ENCODE measurements around the gene CAP1.

DNA sequence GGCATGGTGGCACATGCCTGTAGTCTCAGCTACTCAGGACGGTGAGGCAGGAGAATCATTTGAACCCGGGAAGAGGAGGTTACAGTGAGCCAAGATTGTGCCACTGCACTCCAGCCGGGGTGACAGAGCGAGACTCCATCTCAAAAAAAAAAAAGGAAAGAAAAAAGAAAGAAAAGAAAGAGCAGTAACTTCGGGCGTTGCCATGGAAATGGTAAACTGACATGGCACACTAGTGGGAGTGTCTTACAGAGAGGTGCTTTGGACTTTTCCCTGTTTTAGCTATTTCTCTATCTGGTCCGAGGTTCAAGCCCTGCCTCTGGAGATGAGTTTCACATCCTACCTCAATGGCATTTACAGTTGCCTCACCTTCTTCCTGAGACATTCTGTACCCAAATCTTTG, 79.6 kb downstream of the CAP1 start:
- TF ChIP-seq, protein P1, sequence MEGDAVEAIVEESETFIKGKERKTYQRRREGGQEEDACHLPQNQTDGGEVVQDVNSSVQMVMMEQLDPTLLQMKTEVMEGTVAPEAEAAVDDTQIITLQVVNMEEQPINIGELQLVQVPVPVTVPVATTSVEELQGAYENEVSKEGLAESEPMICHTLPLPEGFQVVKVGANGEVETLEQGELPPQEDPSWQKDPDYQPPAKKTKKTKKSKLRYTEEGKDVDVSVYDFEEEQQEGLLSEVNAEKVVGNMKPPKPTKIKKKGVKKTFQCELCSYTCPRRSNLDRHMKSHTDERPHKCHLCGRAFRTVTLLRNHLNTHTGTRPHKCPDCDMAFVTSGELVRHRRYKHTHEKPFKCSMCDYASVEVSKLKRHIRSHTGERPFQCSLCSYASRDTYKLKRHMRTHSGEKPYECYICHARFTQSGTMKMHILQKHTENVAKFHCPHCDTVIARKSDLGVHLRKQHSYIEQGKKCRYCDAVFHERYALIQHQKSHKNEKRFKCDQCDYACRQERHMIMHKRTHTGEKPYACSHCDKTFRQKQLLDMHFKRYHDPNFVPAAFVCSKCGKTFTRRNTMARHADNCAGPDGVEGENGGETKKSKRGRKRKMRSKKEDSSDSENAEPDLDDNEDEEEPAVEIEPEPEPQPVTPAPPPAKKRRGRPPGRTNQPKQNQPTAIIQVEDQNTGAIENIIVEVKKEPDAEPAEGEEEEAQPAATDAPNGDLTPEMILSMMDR (conservative IDR thresholded peaks at IDR 0.05): no peak
- no peak for TF ChIP-seq EZH2 (IDR thresholded peaks at IDR 0.05; ENCODE audit: low read depth)
